ENCODE data around the gene YAP1.

- TF ChIP-seq, protein P1, sequence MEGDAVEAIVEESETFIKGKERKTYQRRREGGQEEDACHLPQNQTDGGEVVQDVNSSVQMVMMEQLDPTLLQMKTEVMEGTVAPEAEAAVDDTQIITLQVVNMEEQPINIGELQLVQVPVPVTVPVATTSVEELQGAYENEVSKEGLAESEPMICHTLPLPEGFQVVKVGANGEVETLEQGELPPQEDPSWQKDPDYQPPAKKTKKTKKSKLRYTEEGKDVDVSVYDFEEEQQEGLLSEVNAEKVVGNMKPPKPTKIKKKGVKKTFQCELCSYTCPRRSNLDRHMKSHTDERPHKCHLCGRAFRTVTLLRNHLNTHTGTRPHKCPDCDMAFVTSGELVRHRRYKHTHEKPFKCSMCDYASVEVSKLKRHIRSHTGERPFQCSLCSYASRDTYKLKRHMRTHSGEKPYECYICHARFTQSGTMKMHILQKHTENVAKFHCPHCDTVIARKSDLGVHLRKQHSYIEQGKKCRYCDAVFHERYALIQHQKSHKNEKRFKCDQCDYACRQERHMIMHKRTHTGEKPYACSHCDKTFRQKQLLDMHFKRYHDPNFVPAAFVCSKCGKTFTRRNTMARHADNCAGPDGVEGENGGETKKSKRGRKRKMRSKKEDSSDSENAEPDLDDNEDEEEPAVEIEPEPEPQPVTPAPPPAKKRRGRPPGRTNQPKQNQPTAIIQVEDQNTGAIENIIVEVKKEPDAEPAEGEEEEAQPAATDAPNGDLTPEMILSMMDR (IDR thresholded peaks at IDR 0.05; ENCODE audit: insufficient read depth, low read depth, low read length): no peak
- TF ChIP-seq EZH2 (IDR thresholded peaks at IDR 0.05; ENCODE audit: insufficient read depth, low read length): no peak
Observed at GRCh38 chr11:102071497-102072472, 38.5 kb upstream of the YAP1 start.
